HG03439 (cell line): ENCODE results near the gene FAM240A.
"Not testable (repeated sequence)": the region's sequence is repeated elsewhere in the genome, so short reads cannot be mapped to it uniquely, and the experiment has no call there.

ENCODE experiments used
- ATAC-seq: cut with Tn5 transposase; IDR thresholded peaks from one replicate; pipeline ENCODE4 v1.9.1; 2021; ENCODE audit warnings: mild to moderate bottlenecking, moderate library complexity; ENCODE audit not compliant: unreplicated experiment

FAM240A gene

GRCh38 chr3:46586738-46587246 is 25.5 kb upstream of the FAM240A start:
- no peak for ATAC-seq

GRCh38 chr3:46587268-46587667 is 25.1 kb upstream of the FAM240A start:
- not testable (repeated sequence) for ATAC-seq

- ATAC-seq = no peak
Observed at GRCh38 chr3:46593274-46593862, 19.0 kb upstream of the FAM240A start.

- ATAC-seq = no peak
Observed at GRCh38 chr3:46593979-46594378, 18.3 kb upstream of the FAM240A start.

GRCh38 chr3:46594723-46595122 is 17.6 kb upstream of the FAM240A start:
- no peak for ATAC-seq

GRCh38 chr3:46595819-46596314 is 16.5 kb upstream of the FAM240A start:
- ATAC-seq = no peak

GRCh38 chr3:46599590-46599989 is 12.7 kb upstream of the FAM240A start:
- no peak for ATAC-seq

- no peak for ATAC-seq
Observed at GRCh38 chr3:46603446-46604046, 8.8 kb upstream of the FAM240A start.

GRCh38 chr3:46604127-46604526 is 8.2 kb upstream of the FAM240A start:
- no peak for ATAC-seq

- no peak for ATAC-seq
Observed at GRCh38 chr3:46607603-46608028, 4.7 kb upstream of the FAM240A start.

GRCh38 chr3:46609212-46609721 is 3.1 kb upstream of the FAM240A start:
- ATAC-seq = no peak

GRCh38 chr3:46609944-46610722 is 2.2 kb upstream of the FAM240A start:
- ATAC-seq = no peak

GRCh38 chr3:46613313-46614005 is 1.1 kb downstream of the FAM240A start:
- no peak for ATAC-seq

GRCh38 chr3:46614431-46614830 is 2.1 kb downstream of the FAM240A start:
- no peak for ATAC-seq

GRCh38 chr3:46615050-46615775 is 2.9 kb downstream of the FAM240A start:
- no peak for ATAC-seq

GRCh38 chr3:46615976-46616375 is 3.7 kb downstream of the FAM240A start:
- ATAC-seq = no peak

GRCh38 chr3:46617941-46618340 is 5.6 kb downstream of the FAM240A start:
- no peak for ATAC-seq

GRCh38 chr3:46619845-46620778 is 7.8 kb downstream of the FAM240A start:
- no peak for ATAC-seq

- no peak for ATAC-seq
Observed at GRCh38 chr3:46624533-46624932, 12.2 kb downstream of the FAM240A start.
